Neural cell (in vitro differentiated cells): ENCODE measurements around the gene ACOXL.

Experiments
- CTCF ChIP-seq: fragments of 450-650 bp; IDR thresholded peaks from 2 replicates; pipeline ENCODE4 v1.5.1; 2014; ENCODE audit warnings: antibody characterized with exemption, mild to moderate bottlenecking, moderate library complexity; ENCODE audit not compliant: poor library complexity, severe bottlenecking
- SMC3 ChIP-seq: fragments of 450-650 bp; conservative IDR thresholded peaks from 2 replicates; pipeline ENCODE4 v1.6.1; 2014; ENCODE audit warnings: antibody characterized with exemption, mild to moderate bottlenecking, moderate library complexity; ENCODE audit not compliant: poor library complexity
- TAF1 ChIP-seq: IDR thresholded peaks from 2 replicates; pipeline ENCODE4 v1.6.1; 2012; ENCODE audit warnings: low read depth

GRCh38 chr2:110905217-110905616, 172.8 kb downstream of the ACOXL start:
- no peak for TF ChIP-seq SMC3
- TF ChIP-seq CTCF, result no peak
- no peak for TF ChIP-seq TAF1
